Activated CD4-positive, alpha-beta T cell treated with anti-CD3 and anti-CD28 coated beads for 36 hours (primary cell): ENCODE results near the gene POPDC3. TPM values are rescaled to one million over a fixed set of nuclear protein-coding genes. Genes with fewer than 3 reads are reported as not detected.

Experiments
- ATAC-seq: fragments of 200-7000 bp; cut with Tn5 transposase; one replicate; pipeline ENCODE4 v1.10.0; 2021; ENCODE audit warnings: mild to moderate bottlenecking, moderate library complexity
- CTCF ChIA-PET: fragments of 350-600 bp; sonication (Branson Sonifier 250); formaldehyde crosslinking; loops from one replicate; lab custom pipeline; 2021; ENCODE audit warnings: antibody characterized with exemption; lab: Charles Lee
- POLR2A ChIA-PET: fragments of 350-600 bp; sonication (Branson Sonifier 250); formaldehyde crosslinking; loops from one replicate; lab custom pipeline; 2021; ENCODE audit warnings: antibody characterized with exemption, inconsistent platforms; lab: Charles Lee
- DNase-seq: peaks from one replicate; pipeline ENCODE4 v3.0.0-alpha.2; 2020
- H3K27ac Mint-ChIP-seq: one replicate; pipeline ENCODE4 v1.8.0; 2021; ENCODE audit warnings: mixed read lengths
- H3K27me3 Mint-ChIP-seq: one replicate; pipeline ENCODE4 v1.8.0; 2021; ENCODE audit warnings: mixed read lengths
- H3K36me3 Mint-ChIP-seq: one replicate; pipeline ENCODE4 v1.8.0; 2021; ENCODE audit warnings: low read depth, mixed read lengths
- H3K4me1 Mint-ChIP-seq: one replicate; pipeline ENCODE4 v1.8.0; 2021; ENCODE audit warnings: mixed read lengths
- H3K4me3 Mint-ChIP-seq: one replicate; pipeline ENCODE4 v1.8.0; 2021; ENCODE audit warnings: mild to moderate bottlenecking, moderate library complexity, mixed read lengths
- H3K9me3 Mint-ChIP-seq: one replicate; pipeline ENCODE4 v1.8.0; 2021; ENCODE audit warnings: low read depth, mixed read lengths
- intact Hi-C, 2 experiments: fragments of 100-400 bp; cut with DNase I in 1 of 2; cut with micrococcal nuclease in 1 of 2; formaldehyde crosslinking; loops; one replicate each; pipeline versions ENCODE4 v1.14.2 to v1.15.1; 2022 to 2024; cut with DNase I, micrococcal nuclease
- total RNA-seq, 2 experiments: library from RNA; stranded (reverse); gene quantifications; one replicate each; pipeline ENCODE4 v1.2.3, GENCODE V29; 2021

POPDC3 gene
- total RNA-seq, 2 experiments from 2014 or later, result not detected

- POLR2A ChIA-PET, result no interaction called here
- ATAC-seq, result no peak
Measured at GRCh38 chr6:105111105-105111504, 68.7 kb downstream of the POPDC3 start.

GRCh38 chr6:105109955-105110895 lies 69.6 kb downstream of the POPDC3 start:
- ATAC-seq (no peak), DNase-seq (no peak)
- peaks cover 16% of the 10 kb centered on the region for H3K27me3 Mint-ChIP-seq
- H3K4me1 Mint-ChIP-seq, result no peaks in the 10 kb centered on the region
- H3K27ac Mint-ChIP-seq, result no peak overlapping the region
- no peaks in the 10 kb centered on the region for H3K9me3 Mint-ChIP-seq
- H3K4me3 Mint-ChIP-seq, result no peak overlapping the region
- ChIA-PET POLR2A (no interaction called here), CTCF (interaction anchor here (0.6 kb wide), 1 partner anchor 26 kb away, joined by 3 read pairs; no protein-coding TSS in a partner anchor)
- H3K36me3 Mint-ChIP-seq, result no peaks in the 10 kb centered on the region
- intact Hi-C loops, result no loop called here

More at GRCh38 chr6:105111105-105111504, 68.7 kb downstream of the POPDC3 start:
- CTCF ChIA-PET, result no interaction called here
- H3K27ac Mint-ChIP-seq, result no peak overlapping the region
- intact Hi-C loops, result no loop called here
- H3K4me1 Mint-ChIP-seq, result no peaks in the 10 kb centered on the region
- peaks cover 13% of the 10 kb centered on the region for H3K27me3 Mint-ChIP-seq
- H3K36me3 Mint-ChIP-seq, result no peaks in the 10 kb centered on the region
- H3K4me3 Mint-ChIP-seq, result no peak overlapping the region
- no peaks in the 10 kb centered on the region for H3K9me3 Mint-ChIP-seq
- no peak for DNase-seq

- H3K27ac Mint-ChIP-seq, result no peak overlapping the region
- no peaks in the 10 kb centered on the region for H3K36me3 Mint-ChIP-seq
- ChIA-PET POLR2A (no interaction called here), CTCF (no interaction called here)
- no peak overlapping the region for H3K4me3 Mint-ChIP-seq
- no peak for ATAC-seq
- no peaks in the 10 kb centered on the region for H3K9me3 Mint-ChIP-seq
- no peak for DNase-seq
- no peaks in the 10 kb centered on the region for H3K4me1 Mint-ChIP-seq
- peaks cover 19% of the 10 kb centered on the region for H3K27me3 Mint-ChIP-seq
- intact Hi-C loops, result no loop called here
Measured at GRCh38 chr6:105108631-105109262, 71.1 kb downstream of the POPDC3 start.

Other genes with a start within 250 kb of the POPDC3 start
- gene LIN28B, start 222.9 kb downstream of the POPDC3 start, total RNA-seq, result not detected
- gene PREP, start 223.1 kb upstream of the POPDC3 start, total RNA-seq, result 10 to 100 TPM; 42.3 to 49.0 TPM